Gastroesophageal sphincter (tissue), 4 donors: Measurements from ENCODE around the gene FANCD2. TPM values are rescaled to one million over a fixed set of nuclear protein-coding genes. Genes with fewer than 3 reads are reported as not detected.

Experiments used
- ATAC-seq: fragments of 150-250 bp; one replicate; pipeline ENCODE4 v1.9.1; 2016; ENCODE audit warnings: mild to moderate bottlenecking, moderate library complexity
- H3K27ac ChIP-seq, 4 donors: fragments of 200-600 bp; sonication (generic) in 3 of 4; 1 replicate in 3 of 4; 2 replicates in 1 of 4; pipeline ENCODE4 v1.5.1; 2016 to 2019
- H3K27me3 ChIP-seq: fragments of 200-600 bp; sonication (generic); one replicate; pipeline ENCODE4 v1.5.1; 2019
- H3K36me3 ChIP-seq, 2 donors: fragments of 200-600 bp; sonication (generic); one replicate each; pipeline ENCODE4 v1.5.1; 2019; ENCODE audit warnings: control low read depth in 1 of 2
- H3K4me1 ChIP-seq, 3 donors: fragments of 200-600 bp; sonication (generic); 1 replicate in 2 of 3; 2 replicates in 1 of 3; pipeline ENCODE4 v1.5.1; 2016 to 2019; ENCODE audit warnings: control low read depth in 2 of 3
- H3K4me3 ChIP-seq, 2 donors: fragments of 200-600 bp; sonication (generic); one replicate each; pipeline ENCODE4 v1.5.1; 2019; ENCODE audit warnings: mild to moderate bottlenecking in 1 of 2, moderate library complexity in 1 of 2
- H3K9me3 ChIP-seq, 3 donors: fragments of 200-600 bp; sonication (generic); one replicate each; pipeline ENCODE4 v1.5.1; 2017 to 2019; ENCODE audit warnings: control low read depth in 2 of 3
- CTCF ChIP-seq, 4 experiments: fragments of 200-600 bp in 2 of 4; fragments of 450-650 bp in 2 of 4; sonication (generic) in 1 of 4; IDR thresholded peaks; one replicate each; pipeline ENCODE4 v1.5.1; 2017 to 2019; ENCODE audit warnings: antibody characterized with exemption in 4 of 4, mild to moderate bottlenecking in 2 of 4, moderate library complexity in 2 of 4
- EP300 ChIP-seq: sonication (generic); formaldehyde crosslinking; IDR thresholded peaks from one replicate; pipeline ENCODE4 v1.6.1; 2017; ENCODE audit warnings: antibody characterized with exemption, mild to moderate bottlenecking
- POLR2A ChIP-seq, 2 donors: fragments of 450-650 bp; IDR thresholded peaks; one replicate each; pipeline ENCODE4 v1.6.1; 2017; ENCODE audit warnings: antibody characterized with exemption in 2 of 2, mild to moderate bottlenecking in 2 of 2, moderate library complexity in 1 of 2
- POLR2AphosphoS5 ChIP-seq: sonication (generic); formaldehyde crosslinking; IDR thresholded peaks from one replicate; pipeline ENCODE4 v1.6.1; 2017; ENCODE audit warnings: antibody characterized with exemption
- WGBS, 2 donors: methylation state at CpG; one replicate each; pipeline ENCODE4 v1.1.5; 2018; ENCODE audit warnings: low coverage in 1 of 2; 5-methylcytosine and 5-hydroxymethylcytosine counted together
- total RNA-seq, 4 donors: library from RNA; depleted of rRNA; stranded (reverse); fragments of >200 nt; gene quantifications; one replicate each; pipeline ENCODE4 v1.1.0, GENCODE V29; 2016

FANCD2 gene
- total RNA-seq = 1 to 10 TPM in 3 of 4 donors, under 1 TPM in 1; 0.96 to 7.3 (median 4.1) TPM

- Histone ChIP-seq H3K27ac (peak within 1 kb of the TSS; percentile 43 to 84 (median 81)), H3K36me3 (peaks cover 0 to 27% of the 10 kb centered on the region in 2 donors), H3K4me1 (peaks cover 0 to 36% (median 14%) of the 10 kb centered on the region in 3 donors), H3K4me3 (peak within 1 kb of the TSS; percentile 65 to 90), H3K27me3 (no peaks in the 10 kb centered on the region), H3K9me3 (no peaks in the 10 kb centered on the region)
- peak; percentile 72 to 76 for TF ChIP-seq POLR2A (IDR thresholded peaks at IDR 0.05)
- no peak for TF ChIP-seq EP300
- TF ChIP-seq POLR2AphosphoS5 = peak; percentile 95
- TF ChIP-seq CTCF (IDR thresholded peaks at IDR 0.05) = peak in 2 of 4 experiments; percentile 17 to 20
- ATAC-seq = peak; percentile 94
- WGBS, 2 donors = 0 to 5% methylated on average over 7 to 10 of the region's 61 CpGs
Measured at GRCh38 chr3:10026084-10026890, at the start of gene FANCD2. Gene FANCD2 (plus strand): TSS chr3:10026437. CDS start chr3:10028658, 2,221 bp downstream.

- TF ChIP-seq CTCF (IDR thresholded peaks at IDR 0.05) (no peak), POLR2AphosphoS5 (peak; percentile 95)
- Histone ChIP-seq H3K4me1 (peaks cover 9 to 54% (median 14%) of the 10 kb centered on the region in 3 donors), H3K9me3 (no peaks in the 10 kb centered on the region), H3K27me3 (no peaks in the 10 kb centered on the region), H3K4me3 (no peak overlapping the region), H3K27ac (peak overlapping the region; percentile 84 to 92 (median 84)), H3K36me3 (peaks cover 0 to 61% of the 10 kb centered on the region in 2 donors)
- peak; percentile 98 for ATAC-seq
- WGBS, 2 donors = 10 to 14% methylated on average over 7 of the region's 7 CpGs
Measured at GRCh38 chr3:9976721-9977709, 49.2 kb upstream of the FANCD2 start.

- WGBS, 2 donors = 65 to 80% methylated on average over 4 to 8 of the region's 8 CpGs
- peak overlapping the region; percentile 84 to 92 (median 84) for H3K27ac ChIP-seq
Measured at GRCh38 chr3:9978710-9979305, 47.4 kb upstream of the FANCD2 start.

DNA sequence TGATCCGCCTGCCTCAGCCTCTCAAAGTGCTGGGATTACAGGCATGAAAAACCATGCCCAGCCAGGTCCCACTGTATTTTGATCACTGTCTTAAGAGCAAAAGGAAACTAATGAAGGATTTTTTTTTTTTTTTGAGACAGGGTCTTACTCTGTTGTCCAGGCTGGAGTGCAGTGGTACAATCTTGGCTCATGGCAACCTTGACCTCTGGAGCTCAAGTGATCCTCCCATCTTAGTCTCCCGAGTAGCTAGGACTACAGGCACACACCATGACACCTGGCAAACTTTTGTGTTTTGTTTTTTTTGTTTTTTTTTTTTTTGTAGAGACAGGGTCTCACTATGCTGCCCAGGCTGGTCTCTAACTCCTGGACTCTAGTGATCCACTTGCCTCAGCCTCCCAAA, 46.0 kb upstream of the FANCD2 start:
- no peak overlapping the region for H3K4me3 ChIP-seq
- TF ChIP-seq POLR2AphosphoS5 (no peak), EP300 (no peak), CTCF (IDR thresholded peaks at IDR 0.05) (no peak), POLR2A (IDR thresholded peaks at IDR 0.05) (no peak)
- H3K36me3 ChIP-seq = peaks cover 0 to 50% of the 10 kb centered on the region in 2 donors
- H3K27ac ChIP-seq = peak overlapping the region in 3 of 4 donors; percentile 41 to 84 (median 84)
- H3K9me3 ChIP-seq = no peaks in the 10 kb centered on the region
- no peak for ATAC-seq
- H3K4me1 ChIP-seq = peaks cover 11 to 86% (median 14%) of the 10 kb centered on the region in 3 donors
- WGBS, 2 donors = 80 to 92% methylated on average over 1 to 2 of the region's 2 CpGs
- H3K27me3 ChIP-seq = no peaks in the 10 kb centered on the region

More at GRCh38 chr3:9978710-9979305, 47.4 kb upstream of the FANCD2 start:
- Histone ChIP-seq H3K36me3 (peaks cover 0 to 56% of the 10 kb centered on the region in 2 donors), H3K9me3 (no peaks in the 10 kb centered on the region), H3K4me1 (peaks cover 9 to 72% (median 14%) of the 10 kb centered on the region in 3 donors), H3K4me3 (no peak overlapping the region), H3K27me3 (no peaks in the 10 kb centered on the region)
- TF ChIP-seq POLR2AphosphoS5 (no peak), CTCF (IDR thresholded peaks at IDR 0.05) (no peak), EP300 (no peak), POLR2A (IDR thresholded peaks at IDR 0.05) (no peak)
- no peak for ATAC-seq
